HFF-Myc (cell line): ENCODE results near the gene SGPP1.

ENCODE experiments used
- DNase-seq: peaks from one replicate; pipeline ENCODE4 v3.0.0-alpha.2; 2011; ENCODE audit warnings: low read depth; ENCODE audit errors: extremely low read depth
- H3K4me3 ChIP-seq: replicated peaks from 2 replicates; pipeline ENCODE4 v1.5.1; 2011; ENCODE audit warnings: low read depth, mild to moderate bottlenecking, control low read depth, low read length
- CTCF ChIP-seq: IDR thresholded peaks from 2 replicates; pipeline ENCODE4 v1.5.1; 2012; ENCODE audit warnings: mild to moderate bottlenecking, low read depth, low read length, control low read depth; ENCODE audit errors: missing control alignments

The SGPP1 gene

GRCh38 chr14:63689132-63689531 is 38.7 kb downstream of the SGPP1 start:
- DNase-seq: no peak
- H3K4me3 ChIP-seq: no peak overlapping the region
- no peak for TF ChIP-seq CTCF

GRCh38 chr14:63686926-63687325 is 40.9 kb downstream of the SGPP1 start:
- no peak for DNase-seq
- H3K4me3 ChIP-seq: no peak overlapping the region
- TF ChIP-seq CTCF: no peak

- no peak overlapping the region for H3K4me3 ChIP-seq
- DNase-seq: no peak
- TF ChIP-seq CTCF: no peak
Observed at GRCh38 chr14:63685401-63685800, 42.5 kb downstream of the SGPP1 start.

- TF ChIP-seq CTCF: no peak
- H3K4me3 ChIP-seq: no peak overlapping the region
- DNase-seq: no peak
Observed at GRCh38 chr14:63682727-63683593, 44.9 kb downstream of the SGPP1 start.

GRCh38 chr14:63678536-63678935 is 49.3 kb downstream of the SGPP1 start:
- no peak overlapping the region for H3K4me3 ChIP-seq
- DNase-seq: no peak
- no peak for TF ChIP-seq CTCF

- DNase-seq: peak; percentile 61
- H3K4me3 ChIP-seq: no peak overlapping the region
- no peak for TF ChIP-seq CTCF
Observed at GRCh38 chr14:63677891-63678379, 49.9 kb downstream of the SGPP1 start.
